Measurements from ENCODE around the gene ENO1.

The ENO1 gene

DNA sequence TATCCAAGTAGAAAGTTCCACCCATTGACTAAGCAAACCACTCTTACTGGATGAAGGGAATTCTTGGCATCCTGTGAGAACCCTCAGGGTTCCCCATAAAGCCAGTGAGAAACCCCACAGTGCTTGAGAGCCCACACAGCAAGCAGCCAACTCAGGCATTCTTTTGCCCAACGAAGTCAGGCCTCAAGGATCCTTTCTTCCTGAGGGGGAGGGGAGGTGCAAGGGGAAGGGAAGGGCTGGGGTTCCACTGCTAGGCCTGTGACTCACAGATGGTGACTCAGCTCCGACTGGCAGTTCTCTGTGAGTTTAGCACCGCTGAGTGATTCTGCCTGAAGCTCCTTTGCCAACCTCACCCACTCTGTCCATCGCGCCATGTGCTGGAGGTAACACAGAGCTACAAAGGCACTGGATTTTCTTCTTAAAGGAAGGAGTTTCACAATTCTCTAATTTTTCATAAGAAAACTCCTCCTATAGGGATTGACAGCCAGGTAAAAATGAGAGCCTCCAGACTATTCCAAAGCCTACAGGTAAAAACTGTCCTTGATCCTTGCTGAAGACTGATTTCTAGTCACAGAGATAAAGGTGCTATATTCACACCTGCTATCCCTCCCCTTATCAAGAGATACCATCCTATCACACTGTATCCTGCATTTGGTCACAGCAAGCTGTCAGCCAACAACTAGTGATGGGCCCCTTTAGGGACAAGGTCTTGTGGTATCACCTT, 4.8 kb downstream of the ENO1 start:
- intact Hi-C loops (cut with DNase I): no loop called here
- DNase-seq: peak; percentile 33 to 96 (median 77)

DNA sequence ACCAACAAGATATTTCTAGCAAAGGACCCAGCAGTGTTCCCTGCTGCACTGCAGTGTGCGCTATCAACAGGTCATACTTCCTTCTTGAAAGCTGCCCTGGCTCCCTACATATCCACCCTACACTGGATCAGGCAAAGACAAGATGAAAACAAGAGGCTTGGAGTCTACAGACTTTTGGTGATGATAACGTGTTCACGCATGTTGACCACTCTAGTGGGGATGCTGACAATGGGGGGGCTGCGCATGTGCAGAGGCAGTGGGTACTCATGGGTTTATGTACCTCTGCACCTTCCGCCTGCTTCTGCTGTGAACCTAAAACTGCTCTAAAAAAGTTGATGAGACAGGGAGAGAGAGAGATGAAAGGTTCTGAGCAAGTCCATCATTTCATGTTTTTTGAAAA, 5.5 kb downstream of the ENO1 start:
- peak in 1 of 10 donors; percentile 52 for DNase-seq
- intact Hi-C loops (cut with DNase I): no loop called here

DNA sequence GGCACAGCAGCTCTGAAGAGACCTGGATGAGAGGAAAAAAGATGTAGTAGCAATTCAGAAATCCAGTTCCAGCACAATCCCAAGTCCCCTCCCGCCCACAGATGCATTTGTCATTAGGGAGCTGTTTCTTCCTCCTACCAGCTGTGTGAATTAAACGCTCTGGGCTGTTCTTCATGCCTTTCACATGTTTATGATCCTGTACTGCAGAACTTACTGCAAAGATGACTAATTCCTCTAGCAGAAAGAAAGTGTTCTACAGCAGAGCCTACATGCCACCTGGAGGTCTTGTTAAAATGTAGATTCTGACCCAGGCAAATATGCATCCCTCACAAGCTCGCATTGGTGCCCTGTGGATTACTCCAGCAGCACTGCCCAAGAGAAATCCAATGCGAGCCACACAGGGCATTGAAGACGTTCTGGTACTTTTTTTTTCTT, 6.5 kb downstream of the ENO1 start:
- DNase-seq: peak in 1 of 10 donors; percentile 49
- intact Hi-C loops (cut with DNase I): no loop called here

DNA sequence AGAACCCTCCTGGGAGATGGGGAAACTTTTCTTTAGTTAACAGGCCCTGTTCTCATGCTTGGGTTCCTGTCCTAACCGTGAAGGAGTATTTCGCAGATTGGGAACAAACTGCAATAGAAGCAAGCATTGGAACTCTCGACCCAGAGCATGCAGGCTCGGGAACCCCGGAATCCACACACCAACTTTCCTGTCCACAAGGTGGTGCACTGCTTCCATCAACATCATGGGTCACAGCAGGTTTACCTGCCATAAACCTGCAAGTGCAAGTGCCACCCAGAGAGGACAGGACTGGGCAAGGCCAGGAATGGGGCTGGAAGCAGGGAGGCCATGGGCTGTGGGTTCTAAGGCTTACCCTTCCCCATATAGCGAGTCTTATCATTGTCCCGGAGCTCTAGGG, 6.9 kb downstream of the ENO1 start:
- intact Hi-C loops (cut with DNase I): no loop called here
- peak in 1 of 10 donors; percentile 29 for DNase-seq

DNA sequence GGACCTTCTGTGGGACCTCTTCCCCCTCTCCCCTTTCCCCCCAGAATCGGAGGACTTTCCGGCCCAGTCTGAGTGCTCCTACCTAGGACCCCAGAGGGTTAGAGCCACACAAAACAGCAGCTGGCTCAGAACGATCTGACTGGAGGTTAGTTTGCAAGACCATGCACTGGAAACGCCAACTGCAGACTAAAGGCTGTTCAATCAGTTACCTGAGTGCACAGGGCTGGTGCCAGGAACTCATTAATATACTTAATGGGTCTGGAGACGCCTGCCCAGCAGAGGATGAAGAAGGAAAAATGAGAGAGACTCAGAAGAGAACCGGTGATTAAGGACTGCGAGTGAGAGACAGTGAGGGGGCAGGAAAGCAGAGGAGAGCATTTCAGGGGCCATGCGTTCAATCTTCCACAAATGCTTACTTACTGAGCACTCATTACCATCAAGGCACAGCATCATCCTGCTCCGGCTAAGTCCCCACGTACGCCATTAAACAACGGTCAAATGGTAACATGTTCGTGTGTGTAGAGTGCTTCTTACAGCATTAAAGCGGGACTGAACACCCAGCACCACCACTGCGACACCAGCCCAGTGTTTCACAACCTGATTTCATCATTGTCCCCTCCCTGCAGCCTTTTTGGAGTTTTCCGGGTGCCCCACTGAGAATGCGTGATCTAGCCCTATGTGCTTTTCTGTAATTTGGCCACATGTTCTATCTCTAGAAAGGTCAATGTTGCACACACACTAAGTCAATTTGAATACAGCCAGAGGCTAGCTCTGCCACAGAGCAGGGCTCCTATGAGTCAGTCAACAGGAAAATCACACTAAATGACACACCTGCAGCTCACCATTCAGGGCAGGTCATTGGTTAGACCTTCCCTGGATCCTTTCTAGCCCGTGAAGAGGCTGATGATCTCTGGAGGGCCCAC, 7.6 kb downstream of the ENO1 start:
- intact Hi-C loops (cut with DNase I): no loop called here
- no peak for DNase-seq

DNA sequence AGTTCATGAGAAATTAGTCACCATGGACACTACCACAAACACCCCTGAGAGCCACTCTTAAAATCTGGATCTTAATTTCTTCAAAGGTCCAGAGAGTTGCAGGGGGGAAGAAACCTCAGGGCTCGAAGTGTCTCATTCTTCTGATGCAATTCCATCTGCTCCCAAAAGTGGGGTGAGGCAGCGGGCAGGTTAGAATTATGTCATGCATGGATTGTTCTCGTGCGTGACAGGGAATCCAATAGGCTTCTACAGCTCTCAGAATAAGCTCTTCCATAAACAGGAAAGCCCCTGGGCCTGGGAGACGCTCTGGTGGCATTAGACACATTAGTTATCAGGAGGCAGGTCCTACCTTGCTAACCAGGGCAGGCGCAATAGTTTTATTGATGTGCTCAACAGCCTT, 8.4 kb downstream of the ENO1 start:
- intact Hi-C loops (cut with DNase I): no loop called here

DNA sequence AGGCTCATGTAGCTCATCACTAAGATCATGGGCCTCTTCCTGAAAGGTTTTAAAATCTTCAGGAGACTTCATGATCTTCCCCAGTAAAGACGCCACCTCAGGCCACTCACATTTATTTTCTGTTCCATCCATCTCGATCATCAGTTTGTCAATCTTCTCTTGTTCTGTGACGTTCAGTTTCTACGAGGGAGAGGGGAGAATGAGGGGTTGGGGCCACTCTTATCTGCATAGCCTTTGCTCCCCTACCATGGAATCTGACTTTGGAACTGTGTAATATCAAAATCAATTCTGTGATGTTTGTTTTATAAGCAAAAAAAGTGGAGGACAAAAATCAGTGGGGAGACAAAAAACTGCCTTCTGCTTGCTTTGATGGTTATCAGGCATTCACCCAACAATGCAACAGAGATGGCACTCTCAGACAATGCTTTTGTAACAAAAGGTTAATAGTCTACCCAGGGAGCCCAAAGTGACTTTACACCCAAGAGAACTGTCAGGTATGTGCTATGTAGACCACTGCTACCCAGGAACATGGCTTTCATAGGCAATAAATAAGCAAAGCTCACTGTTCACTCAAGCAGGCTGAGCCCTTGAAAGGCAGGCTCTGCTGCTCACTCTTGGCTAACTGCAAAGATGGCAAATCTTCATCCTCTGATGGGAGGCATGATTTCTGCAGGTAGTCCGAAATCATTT, 10.5 kb downstream of the ENO1 start:
- intact Hi-C loops (cut with DNase I): no loop called here
- no peak for DNase-seq

More for the DNA sequence above, 8.4 kb downstream of the ENO1 start:
- no peak for DNase-seq

DNA sequence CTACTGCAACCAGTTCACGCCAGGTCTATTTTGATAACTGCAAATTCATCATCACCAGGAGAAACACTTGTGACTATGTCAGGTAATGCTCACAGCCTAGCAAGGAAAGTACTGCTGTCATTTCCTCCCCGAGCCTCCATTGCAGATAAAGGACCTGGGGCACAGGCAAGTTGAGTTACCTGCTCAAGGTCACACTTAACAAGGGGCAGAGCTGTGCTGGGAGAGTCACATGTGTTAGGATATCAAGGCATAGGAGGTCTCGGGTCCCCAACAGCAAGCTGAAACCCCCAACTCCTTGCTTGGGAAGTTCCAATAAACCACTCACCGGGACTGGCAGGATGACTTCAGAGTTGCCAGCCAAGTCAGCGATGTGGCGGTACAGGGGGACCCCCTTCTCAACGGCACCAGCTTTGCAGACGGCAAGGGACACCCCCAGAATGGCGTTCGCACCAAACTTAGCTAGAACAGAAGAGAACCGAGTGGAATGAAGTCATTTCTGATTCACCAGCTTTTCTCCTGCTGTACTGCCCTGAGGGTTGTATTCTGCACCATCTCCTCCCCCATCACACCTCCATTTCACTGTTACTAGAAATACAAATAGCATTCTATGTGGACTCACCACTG, 11.6 kb downstream of the ENO1 start:
- no peak for DNase-seq
- intact Hi-C loops (cut with DNase I): no loop called here

DNA sequence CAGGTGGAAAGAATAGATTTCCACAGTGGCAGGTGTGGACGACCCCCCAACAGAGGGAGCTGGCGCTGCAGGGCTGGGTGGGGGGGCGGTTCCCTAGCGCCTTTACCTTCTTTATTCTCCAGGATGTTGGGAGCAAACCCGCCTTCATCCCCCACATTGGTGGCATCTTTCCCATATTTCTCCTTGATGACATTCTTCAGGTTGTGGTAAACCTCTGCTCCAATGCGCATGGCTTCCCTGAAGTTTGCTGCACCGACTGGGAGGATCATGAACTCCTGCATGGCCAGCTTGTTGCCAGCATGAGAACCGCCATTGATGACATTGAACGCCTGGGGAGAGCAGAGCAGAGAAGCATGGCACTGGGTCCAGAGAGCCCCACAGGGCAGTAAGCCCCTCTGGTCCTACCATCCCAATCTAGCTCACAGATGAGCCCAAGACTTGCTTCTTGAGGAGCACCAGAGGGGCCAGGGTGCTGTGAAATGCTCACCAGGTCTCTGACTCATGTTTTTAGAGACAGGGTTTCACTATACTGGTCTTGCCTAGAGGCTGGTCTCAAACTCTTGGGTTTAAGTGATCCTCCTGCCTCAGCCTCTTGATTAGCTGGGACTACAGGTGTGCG, 12.2 kb downstream of the ENO1 start:
- no peak for DNase-seq
- intact Hi-C loops (cut with DNase I): no loop called here

DNA sequence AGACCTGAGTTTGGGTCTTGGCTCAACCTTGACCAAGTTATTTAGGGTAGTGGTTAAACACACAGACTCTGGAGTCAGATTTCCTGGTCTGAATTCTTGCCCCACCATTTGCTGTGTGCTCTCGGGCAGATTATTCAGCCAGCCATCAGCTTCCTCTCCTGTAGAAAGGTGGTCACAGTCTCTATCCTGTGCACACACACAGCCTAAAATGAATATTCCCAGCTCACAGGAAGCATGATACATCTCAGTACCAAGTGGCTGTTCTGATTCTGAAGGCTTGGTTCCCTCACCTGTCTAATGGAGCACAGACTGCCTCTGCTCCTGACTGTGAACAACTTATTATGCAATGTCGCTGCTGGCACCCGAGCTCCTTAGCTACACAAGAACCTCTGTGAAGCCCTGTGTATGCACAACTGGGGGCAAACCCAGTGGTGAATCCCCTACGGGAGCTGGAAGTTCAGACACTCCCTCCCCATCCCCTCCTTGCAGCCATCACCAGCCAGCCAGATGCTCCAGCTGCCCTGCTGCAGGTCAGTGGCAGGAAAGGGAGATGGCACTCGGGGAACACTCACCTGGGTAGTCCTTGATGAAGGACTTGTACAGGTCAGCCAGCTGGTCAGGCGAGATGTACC, 13.7 kb downstream of the ENO1 start:
- intact Hi-C loops (cut with DNase I): no loop called here
- DNase-seq: no peak

DNA sequence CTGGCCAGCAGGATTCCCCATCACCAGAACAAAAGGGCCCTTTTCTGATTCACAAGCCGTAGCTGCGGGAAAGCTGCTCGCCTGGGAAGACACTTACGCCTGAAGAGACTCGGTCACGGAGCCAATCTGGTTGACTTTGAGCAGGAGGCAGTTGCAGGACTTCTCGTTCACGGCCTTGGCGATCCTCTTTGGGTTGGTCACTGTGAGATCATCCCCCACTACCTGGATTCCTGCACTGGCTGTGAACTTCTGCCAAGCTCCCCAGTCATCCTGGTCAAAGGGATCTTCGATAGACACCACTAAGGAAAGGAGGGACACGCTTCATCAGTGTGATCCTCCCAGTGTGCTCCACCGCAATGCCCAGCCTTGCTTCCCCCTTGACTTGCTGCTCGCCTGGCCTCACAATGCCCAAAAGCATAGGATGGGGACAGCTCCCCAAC, 14.7 kb downstream of the ENO1 start:
- intact Hi-C loops (cut with DNase I): no loop called here
- DNase-seq: no peak

DNA sequence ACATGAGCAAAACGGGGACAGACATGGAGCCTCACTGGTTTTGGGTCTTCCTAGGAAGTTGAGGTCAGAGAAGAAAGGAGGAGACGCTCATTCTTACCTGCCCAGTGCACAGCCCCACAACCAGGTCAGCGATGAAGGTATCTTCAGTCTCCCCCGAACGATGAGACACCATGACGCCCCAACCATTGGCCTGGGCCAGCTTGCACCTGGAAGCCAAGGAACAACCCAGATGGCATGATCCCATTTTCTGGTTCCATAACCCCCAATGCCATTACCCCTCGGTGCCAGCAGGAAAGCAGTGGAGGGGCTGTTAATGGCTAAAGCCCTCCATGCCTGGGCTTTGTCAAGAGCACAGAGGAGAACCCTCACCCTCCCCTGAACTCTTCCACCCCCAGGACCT, 15.3 kb downstream of the ENO1 start:
- intact Hi-C loops (cut with DNase I): no loop called here

DNA sequence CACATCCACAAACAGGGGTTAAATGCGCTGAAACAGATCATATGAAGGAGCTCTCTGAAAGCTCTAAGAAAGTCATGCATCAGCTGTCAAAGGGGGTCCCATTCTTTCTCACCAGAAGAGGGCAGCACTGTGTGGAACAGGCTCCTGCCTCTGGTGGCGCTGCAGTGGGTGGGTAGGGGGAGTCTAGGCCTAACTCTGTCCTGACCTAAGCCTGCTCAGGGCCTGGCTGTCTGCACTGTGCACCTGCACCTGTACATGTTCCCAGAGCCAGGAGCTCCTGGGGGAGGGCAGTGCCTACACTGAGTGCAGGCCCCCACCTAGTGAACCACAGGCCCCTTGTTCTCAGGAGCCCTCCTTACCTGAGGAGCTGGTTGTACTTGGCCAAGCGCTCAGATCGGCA, 16.0 kb downstream of the ENO1 start:
- intact Hi-C loops (cut with DNase I): no loop called here
- no peak for DNase-seq

More for the DNA sequence above, 15.3 kb downstream of the ENO1 start:
- no peak for DNase-seq

DNA sequence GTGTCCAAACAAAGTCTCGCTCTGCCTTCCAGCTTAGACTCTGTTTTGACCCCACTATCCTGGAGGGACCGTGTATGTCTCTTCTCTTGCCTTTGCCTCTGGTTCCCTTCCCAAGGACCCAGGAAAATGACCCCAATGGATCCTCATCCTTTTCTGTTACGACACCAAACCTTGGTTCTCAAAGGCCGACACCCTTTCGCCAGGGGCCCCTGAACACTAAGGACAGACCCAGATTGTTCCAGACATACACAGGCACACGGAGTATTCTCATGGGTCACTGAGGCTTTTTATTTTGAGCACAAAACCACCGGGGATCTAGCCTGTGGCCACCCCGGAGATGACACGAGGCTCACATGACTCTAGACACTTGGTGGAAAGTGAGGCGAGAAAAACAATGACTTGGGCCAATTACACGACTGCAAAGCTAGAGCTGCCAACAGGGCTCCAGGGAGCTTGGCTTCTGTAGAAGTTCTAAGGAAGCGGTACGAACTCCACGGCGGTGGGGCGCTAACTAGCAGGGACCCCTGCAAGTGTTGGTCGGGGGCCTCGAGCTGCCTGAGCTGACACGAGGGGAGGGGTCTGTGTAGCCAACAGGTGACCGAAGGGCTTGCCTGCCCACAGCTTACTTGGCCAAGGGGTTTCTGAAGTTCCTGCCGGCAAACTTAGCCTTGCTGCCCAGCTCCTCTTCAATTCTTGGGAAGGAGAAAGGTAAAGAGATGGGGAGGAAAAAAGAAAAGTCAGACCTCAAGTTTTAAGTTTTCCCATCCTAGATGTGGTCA, 17.6 kb downstream of the ENO1 start:
- intact Hi-C loops (cut with DNase I): no loop called here

DNA sequence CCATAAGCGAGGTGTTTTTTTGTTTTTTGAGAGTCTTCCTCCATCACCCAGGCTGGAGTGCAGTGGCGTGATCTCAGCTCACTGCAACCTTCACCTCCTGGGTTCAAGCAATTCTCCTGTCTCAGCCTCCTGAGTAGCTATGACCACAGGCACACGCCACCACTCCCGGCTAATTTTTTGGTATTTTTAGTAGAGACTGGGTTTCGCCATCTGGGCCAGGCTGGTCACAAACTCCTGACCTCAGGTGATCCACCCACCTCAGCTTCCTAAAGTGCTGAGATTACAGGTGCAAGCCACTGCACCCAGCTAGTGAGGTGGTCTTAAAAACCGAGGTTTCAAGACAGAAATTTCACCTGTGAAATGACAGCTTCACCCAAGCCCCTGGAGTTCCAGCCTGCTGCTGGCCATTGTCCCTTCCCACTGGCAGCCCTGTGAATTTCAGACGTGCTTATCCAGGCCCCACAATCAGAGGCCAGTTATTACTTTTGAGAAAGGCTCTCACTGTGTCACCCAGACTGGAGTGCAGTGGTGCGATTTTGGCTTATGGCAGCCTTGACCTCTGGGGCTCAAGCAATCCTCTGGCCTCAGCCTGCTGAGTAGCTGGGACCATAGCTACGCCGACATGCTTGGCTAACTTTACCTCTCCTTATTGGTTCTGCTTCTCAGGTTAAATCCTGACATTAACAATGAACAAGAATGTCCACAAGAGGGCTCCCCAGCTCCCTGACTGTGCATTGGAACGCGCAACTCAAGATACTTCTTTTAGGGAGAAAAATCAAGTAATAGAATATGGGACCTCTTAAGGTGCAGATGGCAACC, 19.4 kb downstream of the ENO1 start:
- intact Hi-C loops (cut with DNase I): loop anchor here (5.0 kb wide), 1 partner anchor 128 kb away; no protein-coding TSS in a partner anchor
- peak in 6 of 10 donors; percentile 39 to 87 (median 52) for DNase-seq

More for the DNA sequence above, 17.6 kb downstream of the ENO1 start:
- peak in 1 of 10 donors; percentile 68 for DNase-seq

DNA sequence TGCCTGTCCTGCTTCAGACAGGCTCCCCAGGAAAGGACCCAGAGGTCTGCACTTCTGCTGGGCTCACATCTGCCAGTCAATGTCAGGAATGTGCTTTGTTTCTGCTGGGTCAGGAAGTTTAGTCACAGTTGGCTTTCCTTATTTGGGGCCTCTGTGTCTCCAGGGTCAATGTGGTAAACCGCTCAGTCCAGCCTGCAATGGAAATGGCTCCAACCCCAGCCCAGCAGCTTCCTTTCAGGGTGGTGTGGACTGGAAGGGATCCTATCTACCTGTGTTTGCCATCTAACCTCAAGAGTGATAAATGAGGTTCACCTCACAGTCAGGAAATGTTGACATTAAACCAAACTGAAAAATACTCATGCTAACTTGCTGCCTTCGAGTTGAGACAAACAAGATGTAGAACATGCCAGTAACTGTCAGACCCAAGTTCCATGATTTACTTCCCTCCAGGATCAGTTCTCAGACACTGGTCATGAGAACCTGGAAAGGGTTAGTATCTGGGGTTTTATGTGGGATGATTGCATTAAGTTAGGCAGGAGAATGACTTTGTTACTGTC, 20.3 kb downstream of the ENO1 start:
- DNase-seq: no peak
- intact Hi-C loops (cut with DNase I): loop anchor here (5.0 kb wide), 1 partner anchor 129 kb away; no protein-coding TSS in a partner anchor

DNA sequence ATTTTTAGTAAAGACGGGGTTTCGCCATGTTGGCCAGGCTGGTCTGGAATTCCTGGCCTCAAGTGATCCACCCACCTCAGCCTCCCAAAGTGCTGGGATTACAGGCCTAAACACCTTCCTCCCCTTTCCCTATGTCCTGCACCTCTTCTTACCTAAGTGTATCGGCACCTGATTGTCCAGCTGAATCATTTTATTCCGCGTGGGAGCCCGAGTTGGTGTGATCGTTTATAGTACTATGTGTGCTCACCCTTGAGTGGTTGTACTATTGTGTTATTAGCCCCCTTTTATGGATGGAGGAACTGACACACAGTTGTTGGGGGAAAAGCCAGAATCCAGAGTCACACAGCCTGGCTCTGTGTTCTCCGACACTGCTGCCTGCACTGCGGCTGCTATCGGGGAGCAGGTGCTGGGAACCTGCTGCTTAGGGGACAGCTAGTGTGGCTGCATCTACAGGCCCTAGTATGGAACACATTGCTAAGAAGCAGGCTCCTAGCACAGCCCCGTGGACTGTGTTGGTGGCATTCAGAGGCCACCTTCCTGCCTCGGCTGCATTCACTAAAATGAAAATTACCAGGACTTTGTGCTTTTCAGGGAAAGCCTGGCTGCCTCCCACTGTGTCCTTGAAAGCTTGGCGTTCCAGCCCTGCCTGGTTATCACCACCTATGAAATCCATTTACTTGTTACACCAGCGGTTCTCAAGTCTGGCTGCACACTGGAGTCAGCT, 21.6 kb downstream of the ENO1 start:
- DNase-seq: peak in 3 of 10 donors; percentile 34 to 83 (median 65)
- intact Hi-C loops (cut with DNase I): loop anchor here (5.0 kb wide), 1 partner anchor 130 kb away; no protein-coding TSS in a partner anchor

Measured in posterior cingulate gyrus (tissue), 11 donors.